Measurements from ENCODE around the gene AVPR2. TPM values are rescaled to one million over a fixed set of nuclear protein-coding genes. Genes with fewer than 3 reads are reported as not detected.

Gene AVPR2
- total RNA-seq, 5 donors from 2014 or later (not counting 1 experiment from before 2014, with no cell fraction given), result not detected

DNA sequence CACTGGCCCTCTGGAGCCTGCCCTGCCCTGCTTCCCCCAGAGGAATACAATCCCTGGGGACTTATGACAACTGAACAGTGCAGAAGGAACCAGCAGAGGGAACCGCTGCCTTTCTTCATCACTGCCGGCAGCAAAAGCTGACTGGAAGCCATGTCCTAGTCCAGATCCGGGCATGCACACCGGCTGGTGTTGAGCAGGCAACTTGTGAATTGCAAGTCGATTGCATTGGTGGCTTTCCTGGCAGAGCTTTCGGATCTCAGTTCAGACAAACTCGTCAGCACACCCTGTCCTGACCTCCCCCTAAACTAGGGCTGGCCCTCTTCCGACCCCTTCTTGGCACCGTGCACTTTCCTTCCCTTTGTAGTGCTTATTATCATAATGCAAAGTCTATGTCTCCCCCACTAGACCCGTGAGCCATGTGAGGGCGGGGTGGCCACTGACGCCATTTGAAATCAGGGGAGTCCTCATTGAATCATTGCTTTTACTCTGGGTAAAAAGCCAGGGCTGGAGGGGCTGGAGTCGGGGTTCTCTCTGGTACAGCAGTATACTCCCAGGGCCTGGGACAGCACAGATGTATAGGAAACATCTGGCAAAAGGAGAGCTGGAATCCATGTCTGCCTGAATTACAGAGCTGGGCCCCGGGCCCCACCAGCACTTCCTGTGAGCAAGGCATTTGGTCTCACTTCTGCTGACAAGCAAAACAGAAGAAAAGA, 19.8 kb downstream of the AVPR2 start:
- WGBS (ENCODE audit: insufficient coverage), result 0% methylated on average over 7 of the region's 14 CpGs
- ChIA-PET CTCF (interaction anchor here (0.7 to 3.9 kb wide), 6 partner anchors 9 to 26 kb away, joined by 3 to 36 read pairs (median 4); no protein-coding TSS in a partner anchor), POLR2A (interaction anchor here in 1 of 2 donors (0.5 to 1.2 kb wide), 4 partner anchors 14 to 130 kb away, joined by 3 to 4 read pairs (median 3); partner anchors contain the start of genes IDH3G, RENBP and SSR4)
- Histone ChIP-seq H3K4me1 (ENCODE audit: control insufficient read depth in 1 of 2, extremely low read depth in 1 of 2, insufficient read depth in 2 of 2, low read length in 2 of 2) (peaks cover 5 to 74% of the 10 kb centered on the region in 2 experiments), H3K4me3 (ENCODE audit: control insufficient read depth in 1 of 2, extremely low read depth in 1 of 2, low read length in 1 of 2) (peak overlapping the region; percentile 77 to 82), H3K9me3 (no peaks in the 10 kb centered on the region), H3K36me3 (ENCODE audit: control insufficient read depth in 2 of 2, extremely low read depth in 1 of 2, insufficient read depth in 1 of 2, low read length in 1 of 2) (peaks cover 7 to 23% of the 10 kb centered on the region in 2 donors), H3K27me3 (replicated peaks in 1 of 2; ENCODE audit: control insufficient read depth in 2 of 2, extremely low read depth in 1 of 2, insufficient read depth in 2 of 2, low read length in 1 of 2) (no peaks in the 10 kb centered on the region), H3K27ac (ENCODE audit: low read length) (peak overlapping the region; percentile 72)
- ATAC-seq (replicated peaks in 1 of 4), result no peak
- H3K27ac Mint-ChIP-seq, result peak overlapping the region; percentile 95 to 98
- peak in 34 of 35 experiments; percentile 25 to 72 (median 46) for DNase-seq
- H3K9me3 Mint-ChIP-seq, result no peaks in the 10 kb centered on the region
- no peaks in the 10 kb centered on the region for H3K36me3 Mint-ChIP-seq
- peaks cover 49 to 63% (median 59%) of the 10 kb centered on the region in 3 donors for H3K4me1 Mint-ChIP-seq
- peaks cover 0 to 8% of the 10 kb centered on the region in 2 donors for H3K27me3 Mint-ChIP-seq
- H3K4me3 Mint-ChIP-seq, result peak overlapping the region; percentile 86 to 95 (median 94)

GRCh38 chrX:153925387-153925738, 20.9 kb downstream of the AVPR2 start:
- Mint-ChIP-seq H3K27ac (peak overlapping the region; percentile 95 to 98), H3K36me3 (no peaks in the 10 kb centered on the region), H3K9me3 (no peaks in the 10 kb centered on the region), H3K27me3 (peaks cover 0 to 3% of the 10 kb centered on the region in 2 donors), H3K4me3 (peak overlapping the region; percentile 86 to 95 (median 94)), H3K4me1 (peaks cover 45 to 64% (median 59%) of the 10 kb centered on the region in 3 donors)
- H3K27me3 ChIP-seq (replicated peaks in 1 of 2; ENCODE audit: control insufficient read depth in 2 of 2, extremely low read depth in 1 of 2, insufficient read depth in 2 of 2, low read length in 1 of 2), result no peaks in the 10 kb centered on the region
- ChIA-PET CTCF (interaction anchor here (0.6 to 3.9 kb wide), 8 partner anchors 19 to 1101 kb away, joined by 3 to 36 read pairs (median 4); partner anchors contain the start of gene FUNDC2 (in 1 of the 2)), POLR2A (interaction anchor here (0.5 to 1.2 kb wide), 5 partner anchors 20 to 238 kb away, joined by 3 to 8 read pairs (median 3); partner anchors contain the start of genes IDH3G (in 1 of the 2) and SSR4 (in 1 of the 2))
- H3K9me3 ChIP-seq, result no peaks in the 10 kb centered on the region
- ATAC-seq (replicated peaks in 1 of 4), result no peak
- H3K36me3 ChIP-seq (ENCODE audit: control insufficient read depth in 2 of 2, extremely low read depth in 1 of 2, insufficient read depth in 1 of 2, low read length in 1 of 2), result peaks cover 5 to 18% of the 10 kb centered on the region in 2 donors
- WGBS (ENCODE audit: insufficient coverage), result 0% methylated on average over 2 of the region's 4 CpGs
- H3K27ac ChIP-seq (ENCODE audit: low read length), result peak overlapping the region; percentile 72
- H3K4me1 ChIP-seq (ENCODE audit: control insufficient read depth in 1 of 2, extremely low read depth in 1 of 2, insufficient read depth in 2 of 2, low read length in 2 of 2), result peaks cover 5 to 83% of the 10 kb centered on the region in 2 experiments
- H3K4me3 ChIP-seq (ENCODE audit: control insufficient read depth in 1 of 2, extremely low read depth in 1 of 2, low read length in 1 of 2), result peak overlapping the region; percentile 77 to 82
- peak in 2 of 35 experiments; percentile 28 to 49 for DNase-seq

GRCh38 chrX:153925739-153926551, 21.5 kb downstream of the AVPR2 start, which contains the start of gene ARHGAP4:
Gene ARHGAP4, minus strand, starts transcription at chrX:153926264. Its CDS starts 62 bp downstream, at chrX:153926202.
- H3K27ac Mint-ChIP-seq, result peak within 1 kb of the TSS; percentile 95 to 98
- Histone ChIP-seq H3K36me3 (ENCODE audit: control insufficient read depth in 2 of 2, extremely low read depth in 1 of 2, insufficient read depth in 1 of 2, low read length in 1 of 2) (peaks cover 5 to 12% of the 10 kb centered on the region in 2 donors), H3K4me1 (ENCODE audit: control insufficient read depth in 1 of 2, extremely low read depth in 1 of 2, insufficient read depth in 2 of 2, low read length in 2 of 2) (peaks cover 5 to 77% of the 10 kb centered on the region in 2 experiments), H3K27me3 (replicated peaks in 1 of 2; ENCODE audit: control insufficient read depth in 2 of 2, extremely low read depth in 1 of 2, insufficient read depth in 2 of 2, low read length in 1 of 2) (no peaks in the 10 kb centered on the region), H3K4me3 (ENCODE audit: control insufficient read depth in 1 of 2, extremely low read depth in 1 of 2, low read length in 1 of 2) (peak within 1 kb of the TSS; percentile 82 to 83), H3K27ac (ENCODE audit: low read length) (peak within 1 kb of the TSS; percentile 95), H3K9me3 (no peaks in the 10 kb centered on the region)
- POLR2A ChIA-PET, result interaction anchor here (0.5 to 1.2 kb wide), 4 partner anchors 19 to 102 kb away, joined by 3 to 8 read pairs (median 4); no protein-coding TSS in a partner anchor
- WGBS (ENCODE audit: insufficient coverage), result under 1% methylated on average over 48 of the region's 59 CpGs
- CTCF ChIA-PET, result interaction anchor here (0.6 to 3.9 kb wide), 7 partner anchors 20 to 1101 kb away, joined by 4 to 36 read pairs (median 8); partner anchors contain the start of gene FUNDC2 (in 1 of the 2)
- peaks cover 49 to 64% (median 59%) of the 10 kb centered on the region in 3 donors for H3K4me1 Mint-ChIP-seq
- ATAC-seq (replicated peaks in 1 of 4) (peak in 3 of 4 experiments; percentile 3 to 6 (median 5)), DNase-seq (peak in 18 of 35 experiments; percentile 7 to 63 (median 31))
- no peaks in the 10 kb centered on the region for H3K9me3 Mint-ChIP-seq
- no peaks in the 10 kb centered on the region for H3K36me3 Mint-ChIP-seq
- H3K4me3 Mint-ChIP-seq, result peak within 1 kb of the TSS; percentile 86 to 95 (median 94)
- H3K27me3 Mint-ChIP-seq, result peaks cover 0 to 3% of the 10 kb centered on the region in 2 donors

- DNase-seq, result peak in 5 of 35 experiments; percentile 4 to 34 (median 22)
- Histone ChIP-seq H3K27ac (ENCODE audit: low read length) (peak overlapping the region; percentile 95), H3K27me3 (replicated peaks in 1 of 2; ENCODE audit: control insufficient read depth in 2 of 2, extremely low read depth in 1 of 2, insufficient read depth in 2 of 2, low read length in 1 of 2) (no peaks in the 10 kb centered on the region), H3K4me3 (ENCODE audit: control insufficient read depth in 1 of 2, extremely low read depth in 1 of 2, low read length in 1 of 2) (peak overlapping the region; percentile 82 to 83), H3K9me3 (no peaks in the 10 kb centered on the region), H3K36me3 (ENCODE audit: control insufficient read depth in 2 of 2, extremely low read depth in 1 of 2, insufficient read depth in 1 of 2, low read length in 1 of 2) (peaks cover 0 to 12% of the 10 kb centered on the region in 2 donors), H3K4me1 (ENCODE audit: control insufficient read depth in 1 of 2, extremely low read depth in 1 of 2, insufficient read depth in 2 of 2, low read length in 2 of 2) (peaks cover 5 to 75% of the 10 kb centered on the region in 2 experiments)
- CTCF ChIA-PET, result interaction anchor here (1.1 to 1.2 kb wide), 2 partner anchors 19 to 20 kb away, joined by 7 to 8 read pairs; no protein-coding TSS in a partner anchor
- WGBS (ENCODE audit: insufficient coverage), result no CpG with 5 or more reads among the region's 4 CpGs
- POLR2A ChIA-PET, result interaction anchor here in 1 of 2 donors (0.6 to 1.3 kb wide), 3 partner anchors 15 to 101 kb away, joined by 3 to 8 read pairs (median 4); no protein-coding TSS in a partner anchor
- H3K4me3 Mint-ChIP-seq, result peak overlapping the region; percentile 84 to 95 (median 87)
- peak overlapping the region; percentile 95 to 98 for H3K27ac Mint-ChIP-seq
- H3K36me3 Mint-ChIP-seq, result peaks cover 3% of the 10 kb centered on the region
- peaks cover 0 to 5% of the 10 kb centered on the region in 2 donors for H3K27me3 Mint-ChIP-seq
- no peaks in the 10 kb centered on the region for H3K9me3 Mint-ChIP-seq
- H3K4me1 Mint-ChIP-seq, result peaks cover 53 to 66% (median 62%) of the 10 kb centered on the region in 3 donors
- no peak for ATAC-seq (replicated peaks in 1 of 4)
These were observed 22.0 kb downstream of the AVPR2 start for GRCh38 chrX:153926552-153926857.

DNA sequence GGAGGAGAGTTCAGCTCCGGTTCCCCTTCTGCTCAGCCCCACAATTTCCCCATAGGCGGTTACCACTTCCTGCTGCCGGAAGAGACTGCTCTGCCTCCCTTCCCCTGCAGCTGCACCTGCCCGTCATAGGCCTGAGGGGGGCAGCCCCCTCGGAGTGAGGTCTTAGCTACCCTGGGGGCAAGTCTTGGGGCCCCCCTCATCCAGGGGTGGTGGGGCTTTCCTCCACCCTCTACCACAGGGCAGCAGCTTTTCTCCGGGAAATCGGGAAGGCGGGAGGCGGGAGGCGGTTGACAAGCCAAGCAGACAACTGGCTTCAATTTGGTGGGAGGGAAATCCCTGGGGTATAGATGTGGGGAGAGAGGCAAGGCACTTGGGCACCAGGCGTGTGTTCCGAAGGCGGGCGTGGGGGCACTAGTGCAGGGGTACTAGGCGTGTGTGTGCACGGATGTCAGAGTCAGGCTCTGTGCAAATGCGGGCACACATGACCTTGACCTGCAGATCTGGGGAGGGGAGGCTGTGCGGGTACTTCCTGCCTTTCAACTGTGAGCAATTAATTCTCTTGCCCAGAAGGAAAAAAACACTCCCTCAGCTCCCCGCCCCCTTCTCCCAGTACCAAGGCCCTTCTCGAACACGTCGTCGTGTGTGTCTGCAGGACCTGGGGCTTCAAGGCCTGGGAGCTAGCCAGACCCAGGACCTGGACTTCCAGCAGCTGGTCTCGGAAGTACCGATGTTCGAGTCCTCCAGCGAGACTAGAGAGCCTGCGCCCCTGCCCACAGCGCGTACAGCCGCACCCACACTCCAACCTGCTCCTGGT, 22.6 kb downstream of the AVPR2 start:
- Mint-ChIP-seq H3K36me3 (peaks cover 6% of the 10 kb centered on the region), H3K27me3 (peaks cover 0 to 6% of the 10 kb centered on the region in 2 donors), H3K4me3 (peak overlapping the region; percentile 84 to 95 (median 87)), H3K4me1 (peaks cover 49 to 65% (median 62%) of the 10 kb centered on the region in 3 donors), H3K27ac (peak overlapping the region; percentile 95 to 98), H3K9me3 (no peaks in the 10 kb centered on the region)
- H3K9me3 ChIP-seq, result no peaks in the 10 kb centered on the region
- CTCF ChIA-PET, result interaction anchor here (1.1 to 1.2 kb wide), 2 partner anchors 18 to 20 kb away, joined by 7 to 8 read pairs; no protein-coding TSS in a partner anchor
- H3K27ac ChIP-seq (ENCODE audit: low read length), result peak overlapping the region; percentile 95
- H3K27me3 ChIP-seq (replicated peaks in 1 of 2; ENCODE audit: control insufficient read depth in 2 of 2, extremely low read depth in 1 of 2, insufficient read depth in 2 of 2, low read length in 1 of 2), result no peaks in the 10 kb centered on the region
- ATAC-seq (replicated peaks in 1 of 4), result peak; percentile 48 to 61 (median 56)
- H3K4me1 ChIP-seq (ENCODE audit: control insufficient read depth in 1 of 2, extremely low read depth in 1 of 2, insufficient read depth in 2 of 2, low read length in 2 of 2), result peaks cover 5 to 70% of the 10 kb centered on the region in 2 experiments
- H3K4me3 ChIP-seq (ENCODE audit: control insufficient read depth in 1 of 2, extremely low read depth in 1 of 2, low read length in 1 of 2), result peak overlapping the region; percentile 82 to 83
- DNase-seq, result peak; percentile 56 to 89 (median 76)
- WGBS (ENCODE audit: insufficient coverage), result 0% methylated on average over 15 of the region's 31 CpGs
- peaks cover 0 to 17% of the 10 kb centered on the region in 2 donors for H3K36me3 ChIP-seq (ENCODE audit: control insufficient read depth in 2 of 2, extremely low read depth in 1 of 2, insufficient read depth in 1 of 2, low read length in 1 of 2)
- POLR2A ChIA-PET, result interaction anchor here in 1 of 2 donors (0.6 to 1.3 kb wide), 2 partner anchors 14 to 24 kb away, joined by 4 to 8 read pairs; no protein-coding TSS in a partner anchor
